ENCODE results near the gene SNU13.
"Not testable (repeated sequence)": the region's sequence is repeated elsewhere in the genome, so short reads cannot be mapped to it uniquely, and the experiment has no call there.

SNU13 gene

GRCh38 chr22:41688365-41689211 is at the start of gene SNU13:
TSS of gene SNU13 (minus strand) at chr22:41688867. CDS start at chr22:41688796, 71 bp downstream.
- TF ChIP-seq CTCF (IDR thresholded peaks at IDR 0.05; ENCODE audit: insufficient read depth, missing control alignments): no peak
- DNase-seq (ENCODE audit: insufficient read length, low spot score): peak; percentile 62
- FAIRE-seq: no peak

- not testable (repeated sequence) for FAIRE-seq; DNase-seq (ENCODE audit: insufficient read length, low spot score)
Measured at GRCh38 chr22:41733241-41733640, 44.6 kb upstream of the SNU13 start.

- no peak for FAIRE-seq
- no peak for TF ChIP-seq CTCF (IDR thresholded peaks at IDR 0.05; ENCODE audit: insufficient read depth, missing control alignments)
Measured at GRCh38 chr22:41732096-41732772, 43.6 kb upstream of the SNU13 start.

GRCh38 chr22:41731609-41732008 is 42.9 kb upstream of the SNU13 start:
- TF ChIP-seq CTCF (IDR thresholded peaks at IDR 0.05; ENCODE audit: insufficient read depth, missing control alignments): no peak
- no peak for DNase-seq (ENCODE audit: insufficient read length, low spot score)
- no peak for FAIRE-seq

More at GRCh38 chr22:41732096-41732772, 43.6 kb upstream of the SNU13 start:
- no peak for DNase-seq (ENCODE audit: insufficient read length, low spot score)

GRCh38 chr22:41725510-41726110 is 36.9 kb upstream of the SNU13 start:
- FAIRE-seq (no peak), DNase-seq (ENCODE audit: insufficient read length, low spot score) (no peak)
- no peak for TF ChIP-seq CTCF (IDR thresholded peaks at IDR 0.05; ENCODE audit: insufficient read depth, missing control alignments)

- no peak for FAIRE-seq
Measured at GRCh38 chr22:41722496-41722895, 33.8 kb upstream of the SNU13 start.

More at GRCh38 chr22:41722496-41722895, 33.8 kb upstream of the SNU13 start:
- no peak for DNase-seq (ENCODE audit: insufficient read length, low spot score)
- TF ChIP-seq CTCF (IDR thresholded peaks at IDR 0.05; ENCODE audit: insufficient read depth, missing control alignments): no peak

Data from D721Med (cell line).